NCI-H82 (cell line): ENCODE measurements around the gene PBRM1.
"Not testable (repeated sequence)": the region's sequence is repeated elsewhere in the genome, so short reads cannot be mapped to it uniquely, and the experiment has no call there.

Experiments
- DNase-seq: peaks from one replicate; lab custom pipeline; 2025; lab: John Stamatoyannopoulos, UW

PBRM1 gene

DNA sequence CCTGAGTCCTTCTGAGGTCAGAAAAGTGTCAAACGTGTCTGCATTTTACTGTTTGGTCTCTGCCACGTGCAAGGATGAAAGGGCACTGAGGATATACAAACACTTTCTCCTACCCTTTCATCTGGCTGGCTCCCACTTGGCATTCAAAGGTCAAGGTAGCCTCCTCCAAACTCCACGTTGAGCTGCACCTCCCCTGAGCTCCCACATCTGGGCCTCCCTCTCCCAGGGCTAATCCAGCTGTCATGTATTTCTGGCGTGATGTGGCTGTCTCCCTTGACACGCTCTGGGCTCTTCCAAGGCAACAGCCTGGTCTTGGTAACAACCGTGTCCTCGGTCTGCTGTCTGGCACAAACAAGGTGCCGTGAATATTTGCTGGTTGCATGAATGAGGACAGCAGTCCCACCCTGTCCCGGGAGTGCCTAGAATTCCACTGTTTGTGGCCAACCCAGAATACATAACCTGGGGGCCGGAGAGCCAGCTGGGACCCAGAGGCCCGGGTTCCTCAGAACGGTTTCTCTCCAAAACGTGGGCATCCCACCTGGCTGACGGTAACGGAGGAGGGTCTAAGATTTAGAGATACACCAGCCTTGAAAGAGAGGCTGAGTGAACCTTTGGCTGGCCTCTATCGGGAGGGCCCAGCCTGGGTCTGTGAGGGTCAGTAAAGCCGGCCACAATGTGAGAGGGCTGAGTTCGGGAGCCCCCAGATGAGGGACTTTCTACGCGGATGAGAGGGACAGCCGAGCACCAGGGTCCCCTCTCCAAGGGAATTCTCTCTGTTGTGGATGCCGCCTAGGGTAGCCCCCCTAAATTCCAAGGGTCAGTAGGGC lies 19.1 kb upstream of the PBRM1 start:
- DNase-seq: peak; percentile 54

DNA sequence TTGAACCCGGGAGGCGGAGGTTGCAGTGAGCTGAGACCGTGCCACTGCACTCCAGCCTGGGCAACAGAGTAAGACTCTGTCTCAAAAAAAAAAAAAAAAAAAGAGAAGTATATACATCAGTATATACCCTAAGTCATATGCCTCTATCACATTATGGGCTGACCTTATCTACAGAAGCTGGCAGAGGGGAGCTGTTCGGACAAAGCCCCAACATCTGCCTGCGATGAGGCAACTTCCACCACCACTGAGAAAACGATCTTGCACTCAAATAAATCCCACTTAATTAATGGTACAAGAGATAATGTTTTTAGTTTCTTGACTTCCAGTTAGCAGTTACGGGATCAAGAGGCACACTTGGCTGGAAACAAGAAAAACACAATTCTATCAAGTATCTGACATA lies 17.6 kb upstream of the PBRM1 start:
- no peak for DNase-seq

DNA sequence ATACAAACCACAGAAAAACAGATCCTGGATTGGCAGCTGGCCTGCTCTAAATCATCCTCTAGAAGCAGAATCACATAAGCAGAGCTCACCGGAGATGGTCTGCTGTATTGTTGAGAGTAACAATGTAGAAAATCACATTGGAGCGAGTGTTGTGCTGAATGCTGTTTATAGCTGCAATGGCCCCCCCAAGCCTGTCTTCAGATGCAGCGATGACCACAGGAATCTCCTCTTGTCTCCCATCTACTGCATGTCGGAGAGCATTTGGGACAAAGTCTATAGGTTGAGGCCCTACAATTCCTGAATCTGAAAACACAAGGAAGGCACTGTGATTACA lies 11.9 kb upstream of the PBRM1 start:
- DNase-seq: no peak

DNA sequence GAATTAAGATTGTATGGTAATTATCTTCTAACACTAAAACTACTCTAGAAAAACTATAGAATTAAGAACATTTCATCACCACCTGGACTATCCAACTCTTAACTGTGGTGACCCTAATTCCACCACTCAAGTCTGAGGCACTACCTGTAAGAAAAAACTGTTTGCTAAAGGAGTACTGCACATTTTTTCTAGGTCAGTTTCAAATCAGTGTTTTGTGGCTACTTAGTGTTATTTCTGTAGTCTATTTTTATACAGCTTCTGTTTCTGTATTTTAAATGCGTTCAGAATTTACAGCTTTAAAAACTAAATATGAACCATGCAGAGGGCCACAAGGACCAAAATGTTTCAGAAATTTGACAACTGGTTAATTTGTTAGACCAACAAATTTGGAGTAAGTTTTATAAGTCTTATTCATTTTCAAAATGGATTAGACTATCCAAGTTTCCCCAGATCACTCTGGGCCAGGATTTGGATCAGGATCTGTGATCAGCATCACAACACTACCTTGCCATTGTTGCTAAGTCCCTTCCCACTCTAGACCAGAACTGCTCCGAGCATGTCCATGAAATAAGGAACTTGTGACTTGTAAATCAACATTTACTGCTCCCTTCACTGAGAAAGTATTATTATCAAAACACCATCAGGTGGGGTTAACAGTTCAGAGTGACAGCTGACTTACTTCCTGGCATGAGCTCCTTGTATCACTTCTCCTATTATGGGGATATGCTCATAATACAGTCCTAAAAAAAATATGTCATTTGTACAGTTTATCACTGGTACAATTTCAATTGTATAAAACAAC lies 11.3 kb upstream of the PBRM1 start:
- DNase-seq: no peak

GRCh38 chr3:52695798-52696671 lies 10.3 kb upstream of the PBRM1 start:
- DNase-seq: no peak

- DNase-seq: no peak
These were observed 8.9 kb upstream of the PBRM1 start for GRCh38 chr3:52694528-52695189.

DNA sequence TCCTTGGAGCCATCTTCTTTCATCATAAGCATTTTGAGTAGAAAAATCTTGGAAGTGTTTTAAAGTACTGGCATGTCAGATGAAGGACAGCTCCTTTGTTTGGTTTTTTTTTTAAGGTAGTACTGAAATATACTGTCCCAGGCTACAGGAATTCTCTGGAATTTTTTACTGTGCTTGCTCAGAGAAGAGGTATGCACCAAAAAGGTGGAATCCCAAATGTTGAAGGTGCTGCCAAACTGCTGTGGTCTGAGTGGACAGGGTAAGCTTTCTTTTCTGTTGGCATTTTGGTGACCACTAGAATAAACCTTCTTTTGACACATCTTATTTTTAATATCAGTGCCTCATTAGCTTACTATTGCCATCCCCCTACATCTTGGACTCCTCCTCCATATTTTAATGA lies 7.4 kb upstream of the PBRM1 start:
- no peak for DNase-seq

DNA sequence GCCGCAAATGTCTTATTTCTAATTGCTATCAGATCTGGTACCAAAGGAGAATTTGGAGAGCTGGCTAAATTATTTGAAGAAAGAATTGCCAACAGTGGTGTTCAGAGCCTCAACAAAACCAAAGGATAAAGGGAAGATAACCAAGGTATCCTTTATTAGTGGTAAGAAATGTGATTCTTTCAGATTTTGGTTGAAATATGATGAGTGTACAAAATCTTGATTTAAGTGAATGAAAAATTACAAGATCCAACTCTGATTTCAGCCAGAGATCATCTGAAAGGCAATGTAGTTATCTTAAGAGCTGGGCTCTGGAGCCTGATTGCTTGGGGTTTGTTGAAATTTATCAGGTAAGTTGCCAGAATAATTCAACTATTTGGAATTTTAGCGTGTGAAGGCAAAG lies 4.8 kb upstream of the PBRM1 start:
- no peak for DNase-seq

DNA sequence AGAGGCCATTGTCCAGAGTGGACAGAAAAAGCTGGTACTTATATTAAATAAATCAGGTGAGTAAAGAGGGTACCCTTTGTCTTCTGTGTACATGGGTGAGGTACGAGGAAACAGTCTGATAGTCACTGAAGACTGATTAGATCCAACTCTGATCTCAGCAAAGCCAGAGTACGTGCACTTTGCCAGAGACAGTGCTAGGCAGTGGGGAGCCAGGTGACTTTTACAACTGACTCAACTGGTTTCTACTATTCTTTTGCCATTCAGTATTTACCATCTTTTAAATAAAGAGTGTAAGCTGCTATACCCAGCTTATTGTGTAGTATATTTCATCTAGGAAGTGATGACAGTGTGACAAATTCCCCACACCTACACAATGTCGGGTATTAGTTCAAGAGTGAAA lies 3.4 kb upstream of the PBRM1 start:
- DNase-seq: no peak

GRCh38 chr3:52688266-52688665 lies 2.6 kb upstream of the PBRM1 start:
- no peak for DNase-seq

DNA sequence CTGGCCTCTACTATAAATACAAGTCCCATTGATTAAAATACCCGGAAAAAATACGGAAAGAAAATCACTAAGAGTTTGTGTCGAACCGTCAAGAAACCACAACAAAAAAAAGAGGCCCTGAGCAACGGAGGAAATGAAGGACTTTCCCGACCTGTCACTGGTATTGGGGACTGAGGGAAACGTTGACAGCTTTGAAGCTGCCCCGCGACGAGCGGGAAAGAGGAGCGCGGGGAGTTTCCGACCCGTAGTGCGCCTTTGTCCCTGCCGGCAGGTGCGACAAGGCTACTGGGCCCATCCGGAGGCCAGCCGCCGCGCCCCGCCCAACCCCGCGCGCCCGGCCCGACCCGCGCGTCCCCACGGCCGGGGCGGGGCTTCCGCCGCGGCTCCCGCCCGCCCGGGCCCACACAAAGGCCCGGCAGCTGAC lies 416 bp downstream of the PBRM1 start:
- peak; percentile 87 for DNase-seq

DNA sequence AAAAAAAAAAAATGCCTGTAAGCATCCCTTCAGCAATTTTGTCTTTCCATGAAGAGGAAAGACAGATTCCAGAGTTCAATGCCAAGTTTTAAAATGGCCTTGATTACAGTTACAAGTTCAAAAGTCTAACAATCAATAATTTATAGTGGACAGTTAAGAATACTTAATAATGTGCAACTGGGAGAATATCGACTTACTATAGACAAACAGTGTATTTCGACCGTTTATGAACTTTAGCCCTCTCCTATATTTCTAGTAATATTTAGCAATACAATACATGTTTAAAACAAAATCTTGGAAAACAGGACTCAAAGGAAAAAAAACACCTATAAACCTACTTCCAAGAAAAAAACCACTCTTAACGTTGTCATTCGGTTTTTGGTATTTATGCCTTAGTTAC lies 1.5 kb downstream of the PBRM1 start:
- no peak for DNase-seq

DNA sequence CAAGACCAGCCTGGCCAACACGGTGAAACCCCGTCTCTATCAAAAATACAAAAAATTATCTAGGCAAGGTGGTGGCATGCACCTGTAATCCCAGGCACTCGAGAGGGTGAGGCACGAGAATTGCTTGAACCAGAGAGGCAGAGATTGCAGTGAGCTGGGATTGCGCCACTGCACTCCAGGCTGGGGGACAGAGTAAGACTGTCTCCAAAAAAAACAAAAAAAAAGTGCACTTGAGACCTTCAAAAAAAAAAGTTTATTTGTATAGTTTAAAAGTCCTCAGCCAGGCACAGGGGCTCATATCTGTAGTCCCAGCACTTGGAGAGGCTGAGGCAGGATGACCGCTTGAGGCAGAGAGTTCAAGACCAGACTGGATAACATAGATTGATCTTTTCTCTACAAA lies 2.1 kb downstream of the PBRM1 start:
- no peak for DNase-seq

GRCh38 chr3:52682016-52682415 lies 3.7 kb downstream of the PBRM1 start:
- DNase-seq: peak; percentile 37

DNA sequence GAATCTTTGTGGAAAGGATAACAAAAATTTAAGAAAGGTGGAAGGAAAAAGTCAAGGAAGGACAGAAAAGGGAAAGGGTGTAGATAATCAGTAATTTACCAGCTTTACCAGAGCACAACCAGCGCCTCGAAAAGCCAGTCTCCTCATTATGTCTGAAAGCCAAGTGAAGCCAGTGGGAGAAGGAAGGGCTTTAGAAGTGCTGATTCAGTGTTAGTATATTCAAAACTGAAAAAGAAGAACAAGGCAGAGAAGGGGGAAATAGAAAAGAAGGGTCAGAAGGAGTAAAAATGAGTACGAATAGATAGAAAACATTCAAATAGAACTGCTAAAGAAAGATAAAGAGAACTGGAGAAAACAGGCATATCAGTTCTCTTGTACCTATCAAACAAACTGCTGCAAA lies 4.1 kb downstream of the PBRM1 start:
- DNase-seq: no peak

- DNase-seq: no peak
These were observed 5.9 kb downstream of the PBRM1 start for GRCh38 chr3:52679811-52680210.

DNA sequence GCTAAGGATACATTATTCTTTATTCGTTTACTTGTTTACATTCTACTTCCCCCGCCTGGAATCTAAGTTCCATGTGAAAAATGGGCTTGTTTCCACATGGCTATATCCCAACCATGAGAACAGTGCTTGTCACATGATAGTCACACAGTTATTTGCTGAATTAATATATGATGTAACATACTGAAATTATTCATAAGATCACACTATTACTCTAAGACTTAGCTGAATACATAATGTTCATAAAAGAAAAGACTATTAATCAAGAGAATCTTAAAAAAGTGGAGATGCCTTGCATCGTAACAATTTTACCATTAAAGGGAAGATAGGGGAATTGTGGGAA lies 6.5 kb downstream of the PBRM1 start:
- no peak for DNase-seq

- DNase-seq: no peak
These were observed 7.2 kb downstream of the PBRM1 start for GRCh38 chr3:52678265-52679198.

DNA sequence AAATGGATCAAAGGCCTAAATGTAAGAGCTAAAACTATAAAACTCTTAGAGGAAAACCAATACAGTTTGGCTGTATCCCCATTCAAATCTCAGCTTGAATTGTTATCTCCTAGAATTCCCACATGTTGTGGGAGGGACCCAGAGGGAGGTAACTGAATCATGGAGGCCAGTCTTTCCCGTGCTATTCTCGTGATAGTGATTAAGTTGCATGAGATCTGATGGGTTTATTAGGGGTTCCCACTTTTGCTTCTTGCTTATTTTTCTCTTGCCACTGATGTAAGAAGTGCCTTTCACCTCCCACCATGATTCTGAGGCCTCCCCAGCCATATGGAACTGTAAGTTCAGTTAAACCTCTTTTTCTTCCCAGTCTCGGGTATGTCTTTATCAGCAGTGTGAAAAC lies 9.5 kb downstream of the PBRM1 start:
- DNase-seq: not testable (repeated sequence)

GRCh38 chr3:52671676-52672075 lies 14.0 kb downstream of the PBRM1 start:
- no peak for DNase-seq
